Measurements from ENCODE around the gene AP2A2.

Gene AP2A2

DNA sequence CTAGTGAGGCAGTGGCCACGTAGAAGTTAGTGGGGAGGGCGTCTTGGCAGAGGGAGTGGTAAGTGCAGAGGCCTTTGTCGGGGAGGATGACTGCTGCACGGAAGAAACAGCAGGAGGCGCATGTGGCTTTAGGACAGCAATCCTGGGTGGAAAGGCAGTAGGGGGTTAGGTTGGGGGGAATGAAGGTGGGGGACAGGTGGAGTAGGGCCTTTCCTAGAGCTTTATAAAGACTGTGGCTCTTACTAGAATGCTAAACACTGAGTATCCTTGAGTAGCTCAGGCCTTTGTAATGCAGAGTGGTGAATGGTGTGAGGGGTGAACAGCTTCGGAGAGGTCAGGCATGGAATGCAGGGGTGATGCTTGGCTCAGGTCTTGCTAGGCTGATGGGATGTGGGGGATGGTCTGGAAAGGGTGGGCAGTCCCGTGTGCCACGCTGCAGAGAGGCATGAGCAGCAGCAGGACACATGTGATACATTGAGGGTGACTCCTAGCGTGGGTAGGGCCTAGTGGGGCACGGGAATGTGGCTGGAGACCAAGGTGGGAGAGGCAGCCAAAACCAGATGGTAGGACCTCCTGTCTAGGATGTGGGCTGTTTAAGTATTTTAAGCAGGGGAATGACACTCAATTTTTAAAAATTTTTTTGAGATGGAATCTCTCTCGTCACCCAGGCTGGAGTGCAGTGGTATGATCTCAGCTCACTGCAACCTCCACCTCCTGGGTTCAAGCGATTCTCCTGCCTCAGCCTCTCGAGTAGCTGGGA lies 19.2 kb downstream of the AP2A2 start:
- in situ Hi-C loops (cut with MboI; ENCODE audit: low pct_unique_long_range_greater_than_20kb, low sequenced_read_pairs, unreplicated experiment) = no loop called here
- no peak for DNase-seq (ENCODE audit: low spot score)
- no peak for TF ChIP-seq CTCF (IDR thresholded peaks at IDR 0.05; ENCODE audit: extremely low read depth, insufficient read depth, missing control alignments)

DNA sequence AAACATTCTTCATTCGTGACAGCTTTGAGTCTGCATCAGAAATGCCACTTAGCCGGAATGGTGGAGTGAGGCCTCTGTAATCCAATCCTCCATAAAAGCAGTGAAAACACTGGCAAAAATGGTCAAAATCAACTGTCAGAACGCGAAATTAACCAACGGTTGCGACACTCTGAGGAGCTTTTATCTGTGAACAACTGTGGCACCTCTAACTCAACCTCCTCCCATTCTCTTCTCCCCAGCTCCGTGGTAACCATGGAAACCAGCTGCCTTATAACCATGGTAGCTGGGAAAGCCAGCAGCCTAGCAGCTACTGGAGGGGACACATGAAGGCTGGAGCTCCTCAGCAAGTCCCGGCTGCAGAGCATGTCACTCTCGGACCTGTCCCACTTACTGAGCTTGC lies 20.3 kb downstream of the AP2A2 start:
- DNase-seq (ENCODE audit: low spot score) = no peak

DNA sequence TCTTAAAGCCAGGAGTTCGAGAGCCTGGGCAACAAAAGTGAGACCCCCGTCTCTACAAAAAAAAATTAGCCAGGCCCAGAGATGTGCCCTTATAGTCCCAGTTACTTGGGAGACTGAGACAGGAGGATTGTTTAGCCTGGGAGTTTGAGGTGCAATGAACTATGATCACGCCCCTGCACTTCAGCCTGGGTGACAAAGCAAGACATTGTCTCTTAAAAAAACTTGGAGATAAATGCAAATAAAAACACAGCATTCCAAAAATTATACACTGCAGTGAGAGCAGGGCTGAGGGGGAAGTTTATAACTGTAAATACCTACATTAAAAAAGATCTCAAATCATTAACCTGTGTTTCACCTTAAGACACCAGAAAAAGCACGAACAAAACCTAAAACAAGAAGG lies 22.1 kb downstream of the AP2A2 start:
- in situ Hi-C loops (cut with MboI; ENCODE audit: low pct_unique_long_range_greater_than_20kb, low sequenced_read_pairs, unreplicated experiment) = no loop called here
- DNase-seq (ENCODE audit: low spot score) = no peak
- TF ChIP-seq CTCF (IDR thresholded peaks at IDR 0.05; ENCODE audit: extremely low read depth, insufficient read depth, missing control alignments) = no peak

More for the DNA sequence above, 20.3 kb downstream of the AP2A2 start:
- in situ Hi-C loops (cut with MboI; ENCODE audit: low pct_unique_long_range_greater_than_20kb, low sequenced_read_pairs, unreplicated experiment) = no loop called here
- TF ChIP-seq CTCF (IDR thresholded peaks at IDR 0.05; ENCODE audit: extremely low read depth, insufficient read depth, missing control alignments) = no peak

DNA sequence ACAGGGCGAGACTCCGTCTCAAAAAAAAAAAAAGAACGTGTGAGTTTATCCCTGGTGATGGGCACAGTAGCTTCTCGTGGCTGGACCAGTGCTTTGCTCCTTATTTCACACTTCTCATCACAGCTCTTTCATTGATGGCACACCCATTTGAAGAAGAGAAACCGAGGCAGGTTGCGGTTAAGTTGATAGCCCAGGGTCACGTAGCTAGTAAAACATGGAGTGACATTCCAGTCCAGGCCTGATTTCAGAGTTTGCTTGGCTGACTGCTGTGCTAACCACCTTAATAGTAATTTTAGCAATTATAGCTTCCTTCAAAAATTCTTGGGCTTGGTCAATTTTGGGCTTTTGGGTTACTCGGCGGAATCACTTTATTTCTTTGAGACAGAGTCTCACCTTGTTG lies 25.8 kb downstream of the AP2A2 start:
- no peak for DNase-seq (ENCODE audit: low spot score)
- TF ChIP-seq CTCF (IDR thresholded peaks at IDR 0.05; ENCODE audit: extremely low read depth, insufficient read depth, missing control alignments) = no peak
- in situ Hi-C loops (cut with MboI; ENCODE audit: low pct_unique_long_range_greater_than_20kb, low sequenced_read_pairs, unreplicated experiment) = no loop called here

- DNase-seq (ENCODE audit: low spot score) = no peak
- TF ChIP-seq CTCF (IDR thresholded peaks at IDR 0.05; ENCODE audit: extremely low read depth, insufficient read depth, missing control alignments) = no peak
- in situ Hi-C loops (cut with MboI; ENCODE audit: low pct_unique_long_range_greater_than_20kb, low sequenced_read_pairs, unreplicated experiment) = no loop called here
These were observed 27.0 kb downstream of the AP2A2 start for GRCh38 chr11:952406-953385.

DNA sequence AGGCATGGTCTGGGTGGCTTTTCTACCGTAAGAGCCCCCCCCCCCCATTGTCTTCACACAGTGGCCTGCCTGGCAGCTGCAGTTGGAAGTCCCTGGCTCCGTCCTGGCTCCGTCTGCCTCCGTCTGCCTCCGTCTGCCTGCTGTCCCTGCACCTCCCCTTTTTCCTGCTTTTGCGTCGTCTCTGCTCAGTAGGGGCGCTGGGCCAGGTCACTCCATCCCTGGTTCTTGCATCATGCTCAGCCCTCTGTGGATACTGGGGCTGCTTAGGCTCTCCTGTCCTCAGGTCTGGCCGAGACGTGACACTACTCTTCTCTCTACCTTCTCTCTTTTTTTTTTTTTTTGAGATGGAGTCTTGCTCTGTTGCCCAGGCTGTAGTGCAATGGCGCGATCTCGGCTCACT lies 27.8 kb downstream of the AP2A2 start:
- no peak for TF ChIP-seq CTCF (IDR thresholded peaks at IDR 0.05; ENCODE audit: extremely low read depth, insufficient read depth, missing control alignments)
- in situ Hi-C loops (cut with MboI; ENCODE audit: low pct_unique_long_range_greater_than_20kb, low sequenced_read_pairs, unreplicated experiment) = no loop called here
- DNase-seq (ENCODE audit: low spot score) = no peak

Data from GM13977 (cell line).